AML-193 (cell line): ENCODE measurements around the gene SETDB2.
"Not testable (repeated sequence)": the region's sequence is repeated elsewhere in the genome, so short reads cannot be mapped to it uniquely, and the experiment has no call there.

Experiments used
- DNase-seq, 2 experiments: peaks; one replicate each; lab custom pipeline; 2025; lab: John Stamatoyannopoulos, UW

The SETDB2 gene

GRCh38 chr13:49464621-49465325, 20.7 kb downstream of the SETDB2 start:
- no peak for DNase-seq

DNA sequence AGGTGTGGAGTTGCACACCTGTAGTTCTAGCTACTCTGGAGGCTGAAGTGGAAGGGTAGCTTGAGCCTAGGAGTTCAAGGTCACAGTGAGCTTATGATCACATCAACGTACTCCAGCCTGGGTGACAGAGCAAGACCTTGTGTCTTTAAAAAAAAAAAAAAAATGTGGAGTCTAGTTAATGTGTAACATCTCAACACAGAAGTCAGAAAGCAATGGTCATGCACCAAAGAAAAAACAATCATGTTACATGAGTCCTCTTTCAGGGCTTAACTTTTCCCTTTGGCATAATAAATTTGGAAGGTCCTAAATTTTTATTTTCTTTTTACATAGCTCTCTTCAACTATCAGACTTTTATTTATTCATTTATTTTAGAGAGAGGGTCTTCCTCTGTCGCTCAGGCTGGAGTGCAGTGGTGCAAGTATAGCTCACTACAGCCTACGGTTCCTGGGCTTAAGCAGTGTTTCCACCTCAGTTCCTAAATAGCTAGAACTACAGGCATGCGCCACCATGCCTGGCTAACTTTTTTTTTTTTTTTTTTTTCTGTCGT, 22.3 kb downstream of the SETDB2 start:
- DNase-seq, result no peak

DNA sequence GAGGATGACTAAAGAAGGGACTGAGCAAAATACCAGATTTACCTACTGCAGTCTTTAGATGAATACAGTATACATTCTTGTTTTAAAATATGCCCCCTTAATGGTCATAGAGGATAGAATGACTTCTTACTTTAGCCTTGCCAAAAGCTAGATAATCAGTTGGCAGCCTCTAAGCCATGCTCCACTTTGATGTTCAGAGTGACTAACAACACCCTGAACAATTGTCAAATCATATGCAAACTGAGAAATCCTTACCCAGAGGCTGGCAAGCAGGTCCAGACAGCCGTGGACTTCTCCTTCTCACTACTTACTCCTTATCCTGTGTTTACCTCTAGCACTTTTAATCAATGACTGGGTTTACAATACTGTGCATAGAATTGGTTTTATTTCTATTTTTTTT, 28.1 kb downstream of the SETDB2 start:
- no peak for DNase-seq

DNA sequence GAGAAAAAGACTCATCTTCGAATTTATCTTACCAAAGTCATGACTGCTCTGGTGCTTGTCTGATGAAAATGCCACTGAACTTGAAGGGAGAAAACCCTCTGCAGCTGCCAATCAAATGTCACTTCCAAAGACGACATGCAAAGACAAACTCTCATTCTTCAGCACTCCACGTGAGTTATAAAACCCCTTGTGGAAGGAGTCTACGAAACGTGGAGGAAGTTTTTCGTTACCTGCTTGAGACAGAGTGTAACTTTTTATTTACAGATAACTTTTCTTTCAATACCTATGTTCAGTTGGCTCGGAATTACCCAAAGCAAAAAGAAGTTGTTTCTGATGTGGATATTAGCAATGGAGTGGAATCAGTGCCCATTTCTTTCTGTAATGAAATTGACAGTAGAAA, 32.5 kb downstream of the SETDB2 start:
- no peak for DNase-seq

DNA sequence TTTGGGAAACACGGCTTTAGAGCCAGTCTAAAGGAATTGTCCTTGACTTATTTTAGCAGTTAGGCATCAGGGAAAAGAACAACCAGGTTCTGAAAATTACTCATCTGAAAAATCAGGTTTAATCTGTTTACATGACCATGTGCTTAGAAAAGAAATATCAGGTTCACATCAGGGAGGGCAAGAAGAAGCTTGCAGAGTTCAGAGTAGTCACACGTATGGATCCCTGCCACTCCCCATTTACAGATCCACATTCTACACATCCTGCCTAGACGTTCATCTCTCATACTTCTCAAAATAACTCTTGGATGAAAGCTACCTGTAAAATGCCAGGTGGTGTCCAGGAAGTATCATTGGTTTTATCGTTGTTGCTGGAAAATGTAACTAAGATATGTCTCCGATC, 37.7 kb downstream of the SETDB2 start:
- no peak for DNase-seq

GRCh38 chr13:49488563-49488962, 44.5 kb downstream of the SETDB2 start:
- no peak for DNase-seq

DNA sequence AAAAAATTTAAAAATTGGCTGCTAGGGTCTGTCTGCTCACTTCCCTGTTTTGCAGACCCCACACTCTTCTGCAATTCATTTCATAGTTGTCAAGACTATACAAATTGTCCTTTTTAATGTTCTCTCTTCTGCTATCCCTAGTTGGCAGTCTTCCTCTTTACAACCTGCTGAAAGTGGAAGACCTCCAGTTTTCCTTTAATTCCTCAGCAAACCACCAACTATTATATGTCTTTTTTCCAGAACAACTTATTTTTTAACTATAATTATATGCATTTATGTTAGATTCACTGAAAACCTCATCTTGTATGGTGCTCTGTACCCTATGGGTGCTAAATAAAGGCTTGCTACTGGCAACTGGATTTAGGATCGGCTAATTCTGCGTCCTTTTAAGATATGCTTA, 50.6 kb downstream of the SETDB2 start:
- peak; percentile 45 to 52 for DNase-seq

DNA sequence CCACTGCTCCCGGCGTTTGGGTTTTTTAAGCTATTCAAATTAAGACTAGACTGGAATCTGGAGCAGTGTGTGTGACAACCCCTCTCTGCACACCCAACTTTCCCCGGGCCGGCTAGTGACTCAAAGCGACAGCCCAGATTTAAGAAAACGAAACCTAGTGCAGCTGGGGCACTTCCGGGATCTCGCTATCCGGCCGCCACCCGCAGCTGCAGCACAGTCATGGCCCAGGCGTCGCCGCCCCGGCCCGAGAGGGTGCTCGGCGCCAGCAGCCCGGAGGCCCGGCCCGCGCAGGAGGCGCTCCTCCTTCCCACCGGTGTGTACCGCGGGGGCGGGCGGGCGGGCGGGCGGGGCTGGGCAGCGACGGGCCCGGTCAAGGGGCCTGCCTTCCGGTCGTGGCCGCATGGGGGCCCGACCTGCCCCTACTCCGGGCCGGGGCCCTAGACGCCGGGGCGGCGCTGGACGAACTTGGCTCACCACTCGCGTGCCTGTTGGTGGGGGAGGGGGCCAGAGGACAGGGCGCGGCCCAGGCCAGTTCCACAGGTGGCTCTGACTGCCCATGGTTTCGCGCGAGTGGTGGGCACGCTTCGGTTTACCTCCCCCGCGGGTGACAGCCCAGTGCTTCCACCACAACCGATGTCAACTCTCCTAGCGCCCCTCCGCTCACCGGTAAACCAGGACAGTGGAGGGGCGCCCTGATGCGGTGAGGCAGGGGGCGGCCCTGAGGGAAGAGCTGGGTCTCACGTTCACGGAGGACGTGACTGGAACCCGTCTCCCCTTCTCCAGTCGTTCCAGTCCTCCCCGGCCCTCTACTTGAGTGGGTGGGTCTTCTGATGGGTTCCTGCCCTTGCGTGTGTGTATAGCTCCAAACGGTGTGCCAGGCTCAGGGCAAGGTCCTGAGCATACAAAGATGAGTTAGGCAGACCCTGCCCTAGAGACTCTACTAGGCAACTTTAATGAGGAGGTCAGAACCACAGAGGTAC, 52.0 kb downstream of the SETDB2 start, which contains the start of gene PHF11:
Gene PHF11, plus strand, starts transcription at position 171 of the 980 bp plus-strand sequence. Its CDS starts 49 bp downstream, at position 220.
- peak; percentile 70 to 71 for DNase-seq

- not testable (repeated sequence) for DNase-seq
These were observed 52.8 kb downstream of the SETDB2 start for GRCh38 chr13:49496837-49497236.

- no peak for DNase-seq
These were observed 53.2 kb downstream of the SETDB2 start for GRCh38 chr13:49497272-49497671.

DNA sequence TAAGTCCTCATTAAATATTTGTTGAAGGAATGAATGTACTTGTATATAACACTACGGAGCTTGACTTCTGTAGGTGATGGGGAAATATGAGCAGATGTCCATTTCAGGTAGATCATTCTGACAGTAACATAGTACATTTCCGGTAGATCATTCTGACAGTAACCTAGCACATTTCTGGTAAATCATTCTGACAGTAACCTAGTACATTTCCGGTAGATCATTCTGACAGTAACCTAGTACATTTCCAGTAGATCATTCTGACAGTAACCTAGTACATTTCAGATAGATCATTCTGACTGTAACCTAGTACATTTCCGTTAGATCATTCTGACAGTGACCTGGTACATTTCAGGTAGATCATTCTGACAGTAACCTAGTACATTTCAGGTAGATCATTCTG, 54.1 kb downstream of the SETDB2 start:
- DNase-seq, result no peak

DNA sequence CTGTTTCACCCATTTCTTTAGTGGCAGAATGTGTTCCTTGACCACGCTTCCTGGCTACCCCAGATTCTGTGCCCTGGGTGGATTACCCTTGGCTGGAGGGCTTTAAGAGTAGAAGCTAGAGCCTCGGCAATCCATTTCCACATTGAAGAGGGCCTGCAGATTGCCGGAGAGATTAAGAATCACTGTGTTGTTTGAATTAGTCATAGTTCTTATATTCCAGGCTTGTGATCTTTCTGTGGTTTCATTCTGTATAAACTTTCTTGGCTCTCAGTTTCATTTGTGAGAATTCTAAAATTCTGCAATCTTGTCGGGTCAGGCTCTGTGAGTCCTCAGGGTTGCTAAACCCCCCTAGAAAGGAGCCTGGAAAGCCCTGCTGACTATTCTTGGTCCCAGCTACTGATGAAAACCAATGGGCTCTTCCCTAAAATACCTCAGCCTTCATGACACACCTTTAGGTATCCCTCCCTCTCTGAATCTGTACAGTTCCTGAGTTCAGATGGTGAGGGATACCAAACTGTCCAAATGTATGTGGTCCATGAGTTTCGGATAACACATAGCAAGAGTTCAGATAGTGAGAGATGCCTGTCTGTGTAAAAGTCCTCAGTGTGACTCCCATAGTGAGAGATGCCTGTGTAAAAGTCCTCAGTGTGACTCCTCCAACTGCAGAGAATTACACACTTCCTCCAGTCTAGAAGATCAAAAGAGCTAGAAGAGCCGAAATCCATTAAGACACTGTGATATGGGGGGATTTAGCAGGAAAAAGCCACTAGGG, 56.0 kb downstream of the SETDB2 start:
- DNase-seq, result no peak

DNA sequence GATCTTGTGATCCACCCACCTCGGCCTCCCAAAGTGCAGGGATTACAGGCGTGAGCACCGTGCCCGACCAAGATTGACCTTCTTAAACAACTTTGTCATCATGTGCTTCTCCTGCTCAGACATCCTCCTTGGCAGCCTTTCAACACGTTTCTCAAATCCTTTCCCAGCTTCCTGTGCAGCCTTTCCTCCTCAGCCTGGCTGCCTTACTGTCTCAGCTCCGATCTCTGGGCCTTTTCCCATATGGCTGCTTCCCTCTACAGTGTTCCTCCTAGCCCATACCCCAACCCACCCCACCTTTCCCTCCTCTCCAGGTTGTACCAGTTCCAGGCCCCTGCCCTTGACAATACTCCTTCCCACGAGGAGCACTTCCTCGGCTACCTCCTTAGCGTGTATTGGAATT, 58.9 kb downstream of the SETDB2 start:
- no peak for DNase-seq

DNA sequence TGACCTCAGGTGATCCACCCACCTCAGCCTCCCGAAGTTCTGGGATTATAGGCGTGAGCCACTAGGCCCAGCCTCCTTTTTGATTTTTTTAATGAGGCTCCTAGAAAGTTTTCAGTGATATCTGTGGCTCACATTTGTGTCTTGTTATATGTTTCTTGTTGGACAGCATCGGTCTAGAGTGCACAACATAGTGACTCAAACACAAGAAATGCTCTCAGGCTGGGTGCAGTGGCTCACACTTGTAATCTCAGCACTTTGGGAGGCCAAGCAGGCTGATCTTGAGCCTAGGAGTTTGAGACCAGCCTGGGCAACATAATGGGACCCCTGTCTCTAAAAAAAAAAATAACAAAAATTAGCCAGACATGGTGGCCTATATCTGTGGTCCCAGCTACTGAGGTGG, 59.9 kb downstream of the SETDB2 start:
- no peak for DNase-seq

- DNase-seq, result no peak
These were observed 68.5 kb downstream of the SETDB2 start for GRCh38 chr13:49512578-49512977.

GRCh38 chr13:49516467-49516866, 72.4 kb downstream of the SETDB2 start:
- DNase-seq, result no peak

DNA sequence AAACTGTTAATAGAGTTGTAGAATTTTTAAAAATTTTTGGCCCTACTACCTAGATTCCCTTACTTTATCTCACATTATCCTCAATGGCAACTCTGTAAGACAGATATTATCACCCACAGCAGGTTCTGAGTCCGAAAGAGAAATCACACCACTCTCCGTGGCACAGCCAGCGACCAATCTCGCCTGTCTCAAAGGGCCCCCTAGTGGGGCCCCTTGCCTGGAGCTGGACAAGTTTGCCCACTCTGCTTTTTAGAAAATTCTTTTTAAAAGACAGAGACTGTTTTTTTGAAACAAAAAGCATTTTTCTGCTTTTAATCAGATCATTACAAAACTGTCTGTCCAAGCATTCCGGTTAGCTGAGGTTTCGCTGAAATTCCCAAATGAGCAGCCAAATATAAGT, 73.4 kb downstream of the SETDB2 start:
- no peak for DNase-seq

GRCh38 chr13:49521224-49521623, 77.2 kb downstream of the SETDB2 start:
- no peak for DNase-seq

GRCh38 chr13:49524740-49525501, 80.8 kb downstream of the SETDB2 start:
- no peak for DNase-seq

DNA sequence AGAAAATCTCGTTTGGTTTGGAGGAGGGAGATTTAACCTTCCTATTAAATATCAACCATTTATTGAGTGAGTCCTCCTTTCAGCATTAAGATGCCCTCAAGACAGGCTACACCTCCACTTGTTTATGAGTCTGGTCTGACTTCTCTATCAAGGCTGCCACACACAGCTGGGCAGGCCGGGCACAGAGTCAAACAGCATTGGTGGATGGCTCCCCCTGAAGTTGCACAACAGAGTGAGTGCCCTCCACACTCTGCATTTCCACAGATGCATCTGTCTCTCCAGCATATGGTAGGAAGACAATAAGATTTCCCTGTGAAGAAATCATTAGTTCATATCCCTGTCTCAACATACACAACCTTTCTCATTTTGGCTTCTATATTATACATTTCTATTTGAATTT, 83.0 kb downstream of the SETDB2 start:
- DNase-seq, result no peak

GRCh38 chr13:49528161-49528560, 84.1 kb downstream of the SETDB2 start:
- DNase-seq, result no peak
